Fibroblast of pulmonary artery (primary cell): ENCODE data around the gene ARHGAP42.

Experiments
- DNase-seq: peaks from one replicate; pipeline ENCODE4 v3.0.0-alpha.2; 2010; ENCODE audit warnings: low read depth
- H3K4me3 ChIP-seq: replicated peaks from 2 replicates; pipeline ENCODE4 v1.5.1; 2011; ENCODE audit warnings: low read depth, mild to moderate bottlenecking, control low read depth, low read length, moderate library complexity
- TF ChIP-seq, protein P1 (sequence below): IDR thresholded peaks from 2 replicates; pipeline ENCODE4 v1.5.1; 2011; ENCODE audit warnings: mild to moderate bottlenecking, control low read depth, low read length, inconsistent platforms; ENCODE audit errors: missing control alignments

The ARHGAP42 gene

DNA sequence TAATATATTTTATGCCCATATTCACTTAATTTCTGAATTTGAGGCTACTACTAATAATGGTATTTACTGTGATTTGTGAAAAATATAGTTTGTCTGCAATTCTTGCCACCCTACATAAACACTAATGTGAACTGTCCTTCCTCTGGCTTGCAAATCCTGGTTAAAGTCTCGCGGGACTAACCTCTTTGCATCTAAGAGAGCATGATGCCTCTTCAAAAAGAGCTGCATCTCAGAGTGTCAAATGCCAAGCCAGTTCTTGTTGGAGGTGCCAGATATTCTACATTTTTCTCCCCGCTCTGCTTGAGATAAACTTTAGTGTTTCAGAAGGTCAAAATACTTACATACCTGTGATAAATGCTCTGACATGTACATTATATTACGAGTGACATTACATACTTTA, 2.1 kb downstream of the ARHGAP42 start:
- peak; percentile 10 for DNase-seq
- peak overlapping the region; percentile 77 for H3K4me3 ChIP-seq
- TF ChIP-seq, protein P1, sequence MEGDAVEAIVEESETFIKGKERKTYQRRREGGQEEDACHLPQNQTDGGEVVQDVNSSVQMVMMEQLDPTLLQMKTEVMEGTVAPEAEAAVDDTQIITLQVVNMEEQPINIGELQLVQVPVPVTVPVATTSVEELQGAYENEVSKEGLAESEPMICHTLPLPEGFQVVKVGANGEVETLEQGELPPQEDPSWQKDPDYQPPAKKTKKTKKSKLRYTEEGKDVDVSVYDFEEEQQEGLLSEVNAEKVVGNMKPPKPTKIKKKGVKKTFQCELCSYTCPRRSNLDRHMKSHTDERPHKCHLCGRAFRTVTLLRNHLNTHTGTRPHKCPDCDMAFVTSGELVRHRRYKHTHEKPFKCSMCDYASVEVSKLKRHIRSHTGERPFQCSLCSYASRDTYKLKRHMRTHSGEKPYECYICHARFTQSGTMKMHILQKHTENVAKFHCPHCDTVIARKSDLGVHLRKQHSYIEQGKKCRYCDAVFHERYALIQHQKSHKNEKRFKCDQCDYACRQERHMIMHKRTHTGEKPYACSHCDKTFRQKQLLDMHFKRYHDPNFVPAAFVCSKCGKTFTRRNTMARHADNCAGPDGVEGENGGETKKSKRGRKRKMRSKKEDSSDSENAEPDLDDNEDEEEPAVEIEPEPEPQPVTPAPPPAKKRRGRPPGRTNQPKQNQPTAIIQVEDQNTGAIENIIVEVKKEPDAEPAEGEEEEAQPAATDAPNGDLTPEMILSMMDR = no peak

DNA sequence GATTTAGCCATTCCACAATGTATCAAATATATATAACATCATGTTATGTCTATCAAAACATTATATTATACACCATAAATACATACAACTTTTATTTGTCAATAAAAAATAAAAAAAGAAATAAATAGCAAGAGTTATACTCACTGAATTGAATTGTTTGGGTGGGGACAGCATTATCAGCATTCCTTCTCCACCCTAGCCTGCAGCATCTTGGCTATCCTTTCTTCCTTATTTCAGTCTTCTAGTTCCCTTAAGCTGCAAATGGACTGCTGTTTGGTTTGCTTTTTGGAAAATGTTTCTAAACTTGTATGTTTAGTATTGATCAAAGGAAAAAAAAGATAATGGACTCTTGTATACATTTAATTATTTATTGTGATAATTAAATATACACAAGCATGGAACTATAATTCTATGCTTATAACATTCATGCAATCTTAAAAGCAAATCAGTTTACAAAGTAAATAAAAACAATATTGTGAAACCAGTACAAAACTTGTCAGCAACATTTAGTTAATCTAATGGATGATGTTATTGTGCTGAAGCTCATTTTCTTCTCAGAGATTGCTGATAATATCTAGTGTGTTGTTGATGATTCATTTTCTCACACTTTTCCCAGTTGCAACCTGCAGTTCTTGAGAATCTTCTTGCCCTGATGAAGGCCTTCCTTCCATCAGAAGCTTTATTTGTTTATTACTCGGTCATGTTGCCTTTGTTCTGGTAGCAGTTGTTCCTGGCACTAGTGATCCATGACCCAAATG, 5.0 kb downstream of the ARHGAP42 start:
- no peak overlapping the region for H3K4me3 ChIP-seq
- TF ChIP-seq, protein P1 = no peak
- DNase-seq = no peak

DNA sequence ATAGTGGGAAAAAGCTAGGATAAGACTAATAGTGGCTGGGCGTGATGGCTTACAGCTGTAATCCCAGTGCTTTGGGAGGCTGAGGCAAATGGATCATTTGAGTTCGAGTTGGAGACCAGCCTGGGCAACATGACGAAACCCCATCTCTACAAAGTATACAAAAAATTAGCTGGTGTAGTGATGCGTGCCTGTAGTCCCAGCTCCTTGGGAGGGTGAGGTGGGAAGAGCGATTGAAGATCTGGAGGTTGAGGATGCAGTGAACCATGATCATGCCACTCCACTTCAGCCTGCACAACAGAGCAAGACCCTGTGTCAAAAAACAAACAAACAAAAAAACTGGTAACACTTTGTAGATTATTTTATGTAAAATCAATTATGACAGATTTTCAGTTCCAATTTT, 8.8 kb downstream of the ARHGAP42 start:
- DNase-seq = no peak
- H3K4me3 ChIP-seq = no peak overlapping the region
- TF ChIP-seq, protein P1 = no peak

DNA sequence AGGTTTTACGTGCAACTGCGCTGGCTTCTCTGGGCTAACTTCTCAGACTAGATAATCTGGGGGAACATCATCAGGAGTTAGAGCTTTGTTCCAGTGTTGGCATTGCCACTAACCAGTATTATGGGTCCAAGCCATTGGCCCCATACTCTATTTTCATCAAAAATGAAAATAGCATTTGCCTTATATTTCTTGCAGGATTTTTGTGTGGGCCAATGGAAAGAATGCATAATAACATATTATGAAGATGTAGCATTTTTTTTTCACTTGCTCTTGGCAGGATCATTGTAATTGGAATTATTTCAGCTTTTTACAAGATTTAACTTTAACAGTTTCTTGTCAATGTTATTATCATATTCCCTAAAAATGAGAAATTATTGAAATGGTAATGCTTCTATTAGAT, 16.1 kb downstream of the ARHGAP42 start:
- H3K4me3 ChIP-seq = no peak overlapping the region
- TF ChIP-seq, protein P1 = no peak

DNA sequence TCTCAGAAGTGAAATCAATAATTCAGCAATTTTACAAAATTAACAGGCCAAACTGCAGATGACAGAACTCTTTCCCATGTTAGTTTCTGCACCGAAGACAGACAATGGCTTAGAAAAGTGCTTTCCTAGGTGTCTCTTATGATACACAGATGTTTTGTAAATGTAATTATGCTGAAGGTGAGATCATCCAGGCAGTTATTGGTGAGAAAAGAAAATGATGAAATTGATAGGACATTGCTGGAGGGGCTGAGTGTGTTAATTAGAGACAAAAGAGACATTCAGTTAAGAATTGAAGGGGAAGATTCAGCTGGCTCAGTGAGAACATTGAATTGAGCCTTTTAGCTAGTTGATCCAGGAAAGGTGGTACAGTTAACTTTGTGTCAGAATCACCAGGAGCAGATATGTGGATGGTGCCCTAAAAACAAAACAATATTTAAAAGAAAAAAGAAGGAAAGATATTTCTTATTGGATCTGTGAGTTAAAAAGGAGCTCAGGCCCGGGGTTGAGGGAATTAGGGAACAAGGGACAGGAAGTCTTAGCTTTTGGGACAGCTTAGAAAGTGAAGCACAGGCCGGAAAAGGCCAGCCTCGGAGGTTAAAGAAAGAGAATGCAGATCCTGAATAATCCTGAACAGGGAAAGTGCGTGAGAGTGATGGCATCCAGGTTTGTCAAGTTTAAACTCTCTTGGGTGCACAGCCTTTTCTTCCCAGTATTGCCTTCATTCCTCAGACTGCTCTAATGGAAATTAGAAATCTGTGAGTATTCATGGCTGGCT, 16.9 kb downstream of the ARHGAP42 start:
- TF ChIP-seq, protein P1 = no peak
- no peak for DNase-seq
- no peak overlapping the region for H3K4me3 ChIP-seq

More for the DNA sequence above, 16.1 kb downstream of the ARHGAP42 start:
- no peak for DNase-seq

DNA sequence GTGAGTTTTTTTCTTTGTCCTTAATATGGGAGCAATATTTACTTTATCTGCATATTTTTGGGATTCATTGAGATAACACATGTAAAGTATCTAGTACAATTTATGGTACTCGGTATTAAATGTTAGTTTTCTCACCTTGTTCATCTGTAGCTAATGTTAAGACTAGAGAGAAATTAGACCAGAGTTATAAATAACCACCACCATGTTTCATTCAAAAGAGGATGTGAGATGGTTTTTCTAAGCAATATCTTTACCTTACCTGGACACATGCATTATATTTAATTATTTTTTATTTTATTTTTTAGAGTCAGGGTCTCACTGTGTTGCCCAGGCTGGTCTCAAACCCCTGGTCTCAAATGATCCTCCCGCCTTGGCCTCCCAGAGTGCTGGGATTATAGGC, 18.4 kb downstream of the ARHGAP42 start:
- TF ChIP-seq, protein P1 = no peak
- no peak overlapping the region for H3K4me3 ChIP-seq
- DNase-seq = no peak
